Measurements from ENCODE around the gene FLT1. TPM values are rescaled to one million over a fixed set of nuclear protein-coding genes. Genes with fewer than 3 reads are reported as not detected.

The FLT1 gene
- total RNA-seq, 1 experiment from 2014 or later: 1.6 TPM

DNA sequence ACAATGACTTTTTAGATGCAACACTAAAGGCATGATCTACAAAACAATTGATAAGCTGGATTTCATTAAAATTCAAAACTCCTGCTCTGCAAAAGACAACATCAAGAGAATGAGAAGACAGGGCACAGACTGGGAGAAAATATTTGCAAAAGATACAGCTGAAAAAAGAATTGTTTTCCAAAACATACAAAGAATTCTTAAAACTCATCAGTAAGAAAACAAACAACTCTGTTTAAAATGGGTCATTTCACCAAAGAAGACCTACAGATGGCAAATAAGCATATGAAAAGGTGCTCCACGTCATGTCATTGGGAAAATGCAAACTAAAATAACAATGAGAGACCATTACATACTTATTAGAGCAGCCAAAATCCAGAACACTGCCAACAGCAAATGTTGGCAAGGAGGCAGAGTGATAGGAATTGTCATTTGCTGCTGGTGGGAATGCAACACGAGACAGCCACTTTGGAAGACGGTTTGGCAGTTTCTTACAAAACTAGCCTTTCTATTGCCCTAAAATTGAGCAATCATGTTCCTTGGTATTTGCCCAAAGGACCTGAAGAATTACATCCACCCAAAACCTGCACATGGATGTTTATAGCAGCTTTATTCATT lies 39.2 kb downstream of the FLT1 start:
- no peaks in the 10 kb centered on the region for H3K9me3 ChIP-seq (replicated peaks)
- no peaks in the 10 kb centered on the region for H3K4me1 ChIP-seq (replicated peaks)
- H3K27me3 ChIP-seq (replicated peaks): no peaks in the 10 kb centered on the region

DNA sequence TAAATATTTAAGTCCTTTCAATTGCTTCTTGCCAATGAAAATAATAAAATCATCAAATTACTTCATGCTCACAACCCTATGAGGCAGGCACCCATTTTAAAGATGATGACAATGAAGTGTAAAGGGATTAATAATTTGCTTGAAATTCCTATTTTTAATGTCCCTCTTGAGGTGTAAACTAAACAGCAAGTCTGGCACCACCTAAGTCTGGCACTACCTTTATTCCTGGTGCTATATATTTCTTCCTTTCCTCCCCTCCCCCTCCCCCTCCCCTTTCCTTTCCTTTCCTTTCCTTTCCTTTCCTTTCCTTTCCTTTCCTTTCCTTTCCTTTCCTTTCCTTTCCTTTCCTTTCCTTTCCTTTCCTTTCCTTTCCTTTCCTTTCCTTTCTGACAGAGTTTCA lies 42.2 kb downstream of the FLT1 start:
- H3K4me3 ChIP-seq: no peak overlapping the region

More for the DNA sequence above, 39.2 kb downstream of the FLT1 start:
- no peak overlapping the region for H3K4me3 ChIP-seq
- no peaks in the 10 kb centered on the region for H3K36me3 ChIP-seq
- H3K27ac ChIP-seq: no peak overlapping the region
- DNase-seq (ENCODE audit: low read depth in 1 of 2, low spot score in 2 of 2): no peak

DNA sequence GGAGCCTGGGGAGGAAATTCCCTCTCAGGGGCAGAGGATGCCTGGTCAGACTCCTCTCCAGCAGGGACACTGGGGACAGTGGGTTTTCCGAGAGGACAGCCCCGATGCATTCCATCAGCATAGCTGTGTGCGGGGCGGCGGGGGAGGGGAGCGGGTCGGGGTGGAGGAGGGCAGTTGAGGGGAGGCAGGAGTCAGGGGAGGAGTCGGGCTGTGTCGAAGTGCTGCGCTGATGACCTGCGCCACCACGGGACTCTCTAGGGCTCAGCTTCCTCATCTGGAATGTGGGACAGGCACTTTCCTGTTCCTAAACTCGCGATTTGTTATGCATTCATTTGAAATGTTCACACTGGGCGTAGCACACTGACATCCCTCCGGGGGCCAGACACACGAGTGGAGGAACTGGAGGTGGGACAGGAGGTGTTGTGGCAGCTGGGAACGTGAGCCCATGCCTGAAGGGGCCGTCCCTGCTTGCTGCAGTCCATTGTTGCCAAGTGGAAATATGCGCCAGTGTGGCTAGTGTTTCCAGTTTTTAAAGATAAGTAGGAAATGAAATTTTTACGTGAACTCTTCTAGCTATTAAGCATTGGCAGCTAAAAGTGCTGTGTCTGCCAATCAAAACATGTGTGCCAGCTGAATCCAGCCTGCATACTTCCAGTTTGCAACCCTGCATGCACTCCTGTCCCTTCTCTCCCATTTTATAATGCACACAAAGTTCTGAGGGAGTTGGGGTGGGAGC lies 43.3 kb downstream of the FLT1 start:
- no peak overlapping the region for H3K27ac ChIP-seq
- H3K4me1 ChIP-seq (replicated peaks): no peaks in the 10 kb centered on the region
- no peaks in the 10 kb centered on the region for H3K9me3 ChIP-seq (replicated peaks)
- no peak for DNase-seq (ENCODE audit: low read depth in 1 of 2, low spot score in 2 of 2)
- H3K27me3 ChIP-seq (replicated peaks): no peaks in the 10 kb centered on the region
- H3K36me3 ChIP-seq: no peaks in the 10 kb centered on the region
- peak overlapping the region; percentile 17; the same call in 1 of the 2 replicates for H3K4me3 ChIP-seq

More for the DNA sequence above, 42.2 kb downstream of the FLT1 start:
- no peaks in the 10 kb centered on the region for H3K36me3 ChIP-seq
- DNase-seq (ENCODE audit: low read depth in 1 of 2, low spot score in 2 of 2): no peak
- no peak overlapping the region for H3K27ac ChIP-seq
- H3K4me1 ChIP-seq (replicated peaks): no peaks in the 10 kb centered on the region
- no peaks in the 10 kb centered on the region for H3K9me3 ChIP-seq (replicated peaks)
- no peaks in the 10 kb centered on the region for H3K27me3 ChIP-seq (replicated peaks)

DNA sequence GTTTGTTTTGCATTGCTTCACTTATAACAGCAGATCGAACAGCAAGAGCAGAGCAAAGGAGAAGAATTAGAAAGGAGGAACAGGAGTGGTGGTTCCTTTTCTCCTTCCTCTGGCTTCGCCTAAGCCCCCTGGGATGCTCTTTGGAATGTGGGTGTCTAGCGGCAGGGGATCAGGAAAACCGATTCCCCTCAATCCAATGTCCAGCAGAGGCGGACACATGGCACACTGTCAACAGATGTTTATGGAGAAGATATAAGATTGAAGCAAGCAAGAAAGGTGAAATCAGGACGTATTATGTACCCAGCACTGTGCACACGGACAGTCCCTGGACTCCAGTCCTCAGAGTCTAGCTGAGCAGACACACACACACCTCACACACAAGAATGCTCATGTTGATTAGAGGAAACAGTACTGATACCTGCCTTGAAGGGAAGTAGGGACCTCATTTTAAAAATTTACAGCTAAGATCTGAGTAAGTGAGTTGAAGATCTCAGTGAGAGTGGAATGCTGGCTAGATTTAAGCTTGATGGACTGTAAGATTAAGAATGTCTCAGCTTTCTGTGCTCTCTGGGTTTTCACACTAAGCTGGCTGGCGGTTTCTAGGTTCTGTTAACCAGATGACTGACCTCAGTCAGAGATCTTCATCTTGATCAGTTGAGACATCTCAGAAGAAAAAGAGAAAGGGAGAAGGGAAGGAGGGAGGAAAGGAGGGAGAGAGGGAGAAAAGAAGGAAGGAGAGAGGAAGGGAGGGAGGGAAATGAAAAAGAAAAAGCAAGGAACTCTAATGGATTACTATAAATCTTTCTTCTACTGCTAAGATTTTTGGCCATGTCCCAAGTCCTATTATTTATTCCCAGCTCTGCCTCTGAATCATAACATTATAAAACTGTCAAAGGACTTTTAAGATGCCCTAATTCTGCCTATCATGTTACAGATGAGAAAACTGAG lies 44.8 kb downstream of the FLT1 start:
- DNase-seq (ENCODE audit: low read depth in 1 of 2, low spot score in 2 of 2): no peak
- Histone ChIP-seq H3K4me3 (no peak overlapping the region), H3K9me3 (replicated peaks) (no peaks in the 10 kb centered on the region), H3K36me3 (no peaks in the 10 kb centered on the region), H3K27me3 (replicated peaks) (no peaks in the 10 kb centered on the region), H3K4me1 (replicated peaks) (no peaks in the 10 kb centered on the region), H3K27ac (no peak overlapping the region)

DNA sequence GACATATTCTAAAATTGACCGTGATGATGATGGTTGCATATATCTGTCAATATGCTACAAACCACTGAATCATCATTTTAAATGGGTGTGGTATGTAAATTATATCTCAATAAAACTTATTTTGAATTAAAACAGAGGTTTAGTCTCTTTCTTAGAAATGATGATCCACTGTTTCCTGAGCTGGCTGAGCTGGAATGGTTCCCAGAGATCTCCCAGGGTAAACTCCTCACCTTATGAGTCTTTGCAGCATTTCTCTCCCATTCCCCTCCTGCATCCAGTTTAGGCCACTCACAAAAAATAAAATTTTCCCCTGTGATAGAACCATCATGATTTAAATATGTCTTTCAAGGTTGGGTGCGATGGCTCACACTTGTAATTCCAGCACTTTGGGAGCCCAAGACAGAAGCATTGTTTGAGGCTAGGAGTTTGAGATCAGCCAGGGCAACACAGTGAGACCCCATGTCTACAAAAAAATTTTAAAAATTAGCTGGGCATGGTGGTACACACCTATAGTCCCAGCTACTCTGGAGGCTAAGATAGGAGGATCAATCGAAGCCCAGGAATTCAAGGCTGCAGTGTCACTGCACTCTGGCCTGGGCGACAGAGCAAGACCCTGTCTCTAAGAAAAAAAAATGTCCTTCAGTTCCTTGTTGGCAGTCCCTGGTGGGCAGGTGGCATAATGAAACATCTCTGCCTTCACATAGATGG lies 46.1 kb downstream of the FLT1 start:
- no peak overlapping the region for H3K4me3 ChIP-seq
- H3K9me3 ChIP-seq (replicated peaks): no peaks in the 10 kb centered on the region
- no peak overlapping the region for H3K27ac ChIP-seq
- no peak for DNase-seq (ENCODE audit: low read depth in 1 of 2, low spot score in 2 of 2)
- no peaks in the 10 kb centered on the region for H3K36me3 ChIP-seq
- H3K4me1 ChIP-seq (replicated peaks): no peaks in the 10 kb centered on the region
- no peaks in the 10 kb centered on the region for H3K27me3 ChIP-seq (replicated peaks)

DNA sequence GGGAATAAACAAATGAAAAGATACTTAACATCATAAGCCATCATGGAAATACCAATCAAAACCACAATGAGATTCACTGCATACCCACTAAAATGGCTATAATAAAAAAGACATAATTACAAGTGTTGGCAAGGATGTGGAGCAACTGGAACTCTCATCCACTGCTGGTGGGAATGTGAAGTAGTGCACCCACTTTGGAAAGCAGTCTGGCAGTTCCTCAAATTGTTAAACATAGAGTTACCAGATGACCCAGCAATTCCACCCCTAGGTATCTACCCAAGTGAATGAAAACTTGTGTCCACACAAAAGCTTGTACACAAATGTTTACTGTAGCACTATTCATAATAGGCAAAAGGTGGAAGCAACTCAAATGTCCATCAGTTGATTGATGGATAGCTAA lies 46.9 kb downstream of the FLT1 start:
- Histone ChIP-seq H3K4me3 (no peak overlapping the region), H3K27me3 (replicated peaks) (no peaks in the 10 kb centered on the region), H3K36me3 (no peaks in the 10 kb centered on the region), H3K4me1 (replicated peaks) (no peaks in the 10 kb centered on the region), H3K27ac (no peak overlapping the region), H3K9me3 (replicated peaks) (no peaks in the 10 kb centered on the region)
- DNase-seq (ENCODE audit: low read depth in 1 of 2, low spot score in 2 of 2): no peak

DNA sequence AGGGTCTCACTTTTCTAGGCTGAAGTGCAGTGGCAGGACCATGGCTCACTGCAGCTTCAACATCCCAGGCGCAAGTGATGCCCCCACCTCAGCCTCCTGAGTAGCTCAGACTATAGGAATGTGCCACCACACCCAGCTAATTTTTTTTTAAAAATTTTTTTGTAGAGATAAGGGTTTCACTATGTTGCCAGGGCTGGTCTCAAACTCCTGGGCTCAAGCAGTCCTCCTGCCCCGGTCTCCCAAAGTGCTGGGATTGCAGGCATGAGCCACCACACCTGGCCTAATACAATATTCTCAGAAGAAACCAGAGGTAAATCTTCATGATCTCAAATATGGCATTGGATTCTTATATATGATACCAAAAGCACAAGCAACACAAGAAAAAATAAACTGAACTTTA lies 47.7 kb downstream of the FLT1 start:
- no peak for DNase-seq (ENCODE audit: low read depth in 1 of 2, low spot score in 2 of 2)
- H3K4me1 ChIP-seq (replicated peaks): no peaks in the 10 kb centered on the region
- no peaks in the 10 kb centered on the region for H3K36me3 ChIP-seq
- no peaks in the 10 kb centered on the region; the same call in 1 of the 2 replicates for H3K27me3 ChIP-seq (replicated peaks)
- H3K9me3 ChIP-seq (replicated peaks): no peaks in the 10 kb centered on the region
- H3K27ac ChIP-seq: no peak overlapping the region
- H3K4me3 ChIP-seq: no peak overlapping the region

DNA sequence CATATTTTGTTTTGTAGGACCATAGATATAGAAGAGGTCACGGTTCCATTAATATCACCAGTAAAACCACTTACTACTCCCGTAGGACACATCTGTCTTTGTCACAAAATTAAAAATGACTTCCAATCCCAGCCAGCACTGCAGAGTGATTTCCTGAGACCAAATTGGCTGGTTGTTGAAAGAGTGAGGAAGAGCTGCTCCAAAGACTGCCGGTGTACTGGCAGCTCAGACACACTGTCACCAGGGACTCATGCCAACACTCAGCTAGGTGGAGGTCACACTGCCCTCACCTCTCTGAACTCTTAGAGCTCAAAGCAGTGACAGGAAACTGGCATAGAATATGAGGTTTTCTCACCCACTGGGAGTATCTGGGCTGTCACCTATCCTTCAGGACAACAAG lies 52.1 kb downstream of the FLT1 start:
- H3K4me3 ChIP-seq: no peak overlapping the region
- H3K27ac ChIP-seq: no peak overlapping the region
- no peaks in the 10 kb centered on the region for H3K36me3 ChIP-seq
- no peak for DNase-seq (ENCODE audit: low read depth in 1 of 2, low spot score in 2 of 2)
- H3K9me3 ChIP-seq (replicated peaks): no peaks in the 10 kb centered on the region
- H3K27me3 ChIP-seq (replicated peaks): no peaks in the 10 kb centered on the region; the same call in 1 of the 2 replicates
- no peaks in the 10 kb centered on the region for H3K4me1 ChIP-seq (replicated peaks)

DNA sequence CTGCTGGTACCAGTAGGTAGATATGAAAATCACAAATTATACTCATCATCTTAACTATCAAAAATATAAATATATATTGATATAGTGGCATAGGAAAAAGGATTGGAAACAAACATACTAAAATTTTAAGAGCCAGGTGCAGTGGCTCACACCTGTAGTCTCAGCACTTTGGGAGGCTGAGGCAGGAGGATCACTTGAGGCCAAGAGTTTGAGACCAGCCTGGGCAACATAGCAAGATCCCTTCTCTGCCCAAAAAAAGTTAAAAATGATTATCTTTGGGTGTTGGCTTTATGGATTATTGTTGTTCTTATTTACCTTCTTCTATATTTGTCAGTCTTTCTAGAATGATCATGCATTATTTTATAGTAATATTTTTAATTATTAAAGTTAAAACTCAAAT lies 53.4 kb downstream of the FLT1 start:
- Histone ChIP-seq H3K27ac (no peak overlapping the region), H3K4me3 (no peak overlapping the region), H3K27me3 (replicated peaks) (no peaks in the 10 kb centered on the region; the same call in 1 of the 2 replicates), H3K36me3 (no peaks in the 10 kb centered on the region), H3K4me1 (replicated peaks) (no peaks in the 10 kb centered on the region), H3K9me3 (replicated peaks) (no peaks in the 10 kb centered on the region)
- no peak for DNase-seq (ENCODE audit: low read depth in 1 of 2, low spot score in 2 of 2)

DNA sequence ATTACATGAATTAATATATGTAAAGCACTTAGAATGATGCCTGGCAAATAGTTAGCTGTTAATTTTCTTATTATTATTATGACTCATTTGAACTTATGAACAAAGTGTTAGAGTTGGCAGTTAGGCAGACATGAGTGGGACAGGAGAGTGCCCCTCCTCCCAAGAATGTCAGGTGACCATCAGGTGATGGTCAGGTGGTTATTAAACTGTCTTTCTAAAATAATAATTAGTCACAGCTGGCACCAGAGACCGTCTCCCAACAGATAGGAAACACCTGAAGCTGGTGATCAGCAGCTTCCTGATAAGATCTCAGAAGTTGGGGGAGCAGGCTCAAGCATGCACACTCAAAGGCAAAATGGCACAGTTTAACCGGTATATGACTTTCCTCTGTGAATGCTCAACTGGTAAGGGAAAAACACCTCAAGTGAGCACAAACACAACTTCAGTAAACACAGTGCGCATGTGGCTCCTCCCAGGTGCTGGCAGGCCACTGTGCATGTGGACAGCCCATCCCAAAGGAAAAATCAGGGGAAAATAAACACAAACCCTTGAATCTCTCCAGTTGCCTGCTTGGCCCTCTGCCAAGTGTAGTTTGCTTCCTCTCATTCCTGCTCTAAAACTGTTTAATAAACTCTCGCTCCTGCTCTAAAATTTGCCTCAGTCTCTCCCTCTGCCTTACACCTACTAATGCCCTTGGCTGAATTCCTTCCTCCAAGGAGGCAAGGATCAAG lies 54.0 kb downstream of the FLT1 start:
- Histone ChIP-seq H3K9me3 (replicated peaks) (no peaks in the 10 kb centered on the region), H3K4me3 (no peak overlapping the region), H3K36me3 (no peaks in the 10 kb centered on the region), H3K27me3 (replicated peaks) (no peaks in the 10 kb centered on the region; the same call in 1 of the 2 replicates), H3K4me1 (replicated peaks) (no peaks in the 10 kb centered on the region), H3K27ac (no peak overlapping the region)
- no peak for DNase-seq (ENCODE audit: low read depth in 1 of 2, low spot score in 2 of 2)

DNA sequence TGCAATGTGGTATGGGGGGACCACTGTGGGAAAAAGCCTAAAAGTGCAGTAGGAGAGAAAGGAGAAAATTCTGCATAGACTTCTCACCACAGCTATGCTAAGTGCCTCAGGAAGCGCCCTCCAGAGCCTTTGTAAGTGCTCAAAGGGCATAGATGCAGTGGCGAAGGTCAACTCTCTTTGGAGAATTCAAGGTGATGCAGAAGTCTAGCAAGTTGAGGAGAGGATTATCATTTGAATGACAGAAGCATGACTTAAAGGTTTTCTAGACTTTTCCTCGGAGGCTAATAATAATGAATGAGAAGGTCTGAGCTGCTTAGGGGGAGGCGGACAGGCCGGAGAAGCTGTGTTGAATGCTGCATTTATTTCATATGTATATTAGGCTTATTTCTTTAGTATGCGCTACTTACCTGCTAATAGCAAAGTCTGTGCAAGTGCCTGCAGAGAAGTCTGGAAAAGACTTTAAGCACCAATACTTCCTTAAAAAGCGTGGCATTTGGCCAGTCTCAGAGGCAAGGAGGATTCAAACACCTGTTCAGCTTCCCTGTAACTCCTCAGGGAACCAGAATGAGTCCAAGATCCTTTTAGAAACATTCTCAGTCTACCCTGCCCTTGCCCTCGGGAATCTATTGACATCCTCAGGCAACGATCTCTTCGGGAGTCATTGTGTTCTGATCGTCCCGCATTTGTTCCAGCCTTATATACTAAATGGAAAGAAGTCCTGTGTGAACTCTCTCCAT lies 56.2 kb downstream of the FLT1 start:
- H3K27me3 ChIP-seq (replicated peaks): no peaks in the 10 kb centered on the region; the same call in 1 of the 2 replicates
- DNase-seq (ENCODE audit: low read depth in 1 of 2, low spot score in 2 of 2): no peak
- H3K36me3 ChIP-seq: no peaks in the 10 kb centered on the region
- no peak overlapping the region for H3K27ac ChIP-seq
- H3K9me3 ChIP-seq (replicated peaks): no peaks in the 10 kb centered on the region
- H3K4me3 ChIP-seq: no peak overlapping the region
- no peaks in the 10 kb centered on the region for H3K4me1 ChIP-seq (replicated peaks)

DNA sequence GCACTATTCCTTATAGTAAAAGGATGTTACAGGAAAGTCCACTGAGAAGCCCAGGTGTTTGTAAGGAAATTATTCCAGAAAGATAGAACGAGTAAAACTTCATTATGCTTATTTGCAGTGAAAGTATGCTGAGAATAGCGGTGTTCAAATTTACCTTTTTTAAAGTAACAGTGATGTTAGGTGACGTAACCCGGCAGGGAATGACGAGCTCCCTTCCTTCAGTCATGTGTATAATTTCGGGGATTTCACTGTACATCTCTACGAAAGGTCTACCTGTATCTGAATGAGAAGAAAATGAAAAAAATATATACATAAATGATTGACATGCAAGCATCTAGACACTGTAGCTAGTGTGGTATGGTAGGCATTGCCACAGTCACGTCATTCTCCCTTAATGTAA lies 56.9 kb downstream of the FLT1 start:
- Histone ChIP-seq H3K36me3 (no peaks in the 10 kb centered on the region), H3K9me3 (replicated peaks) (no peaks in the 10 kb centered on the region), H3K27ac (no peak overlapping the region), H3K4me1 (replicated peaks) (no peaks in the 10 kb centered on the region), H3K27me3 (replicated peaks) (no peaks in the 10 kb centered on the region; the same call in 1 of the 2 replicates), H3K4me3 (no peak overlapping the region)
- no peak for DNase-seq (ENCODE audit: low read depth in 1 of 2, low spot score in 2 of 2)

Data from SJSA1 (cell line).